SU-DHL-6 (cell line): ENCODE results near the gene COX6B2.

Experiments used
- H2AFZ ChIP-seq: fragments of 200-600 bp; sonication (generic); 2 replicates; pipeline ENCODE4 v1.6.1; 2014; ENCODE audit warnings: low read depth, mild to moderate bottlenecking, moderate library complexity, mixed read lengths, antibody characterized with exemption, low read length; ENCODE audit not compliant: severe bottlenecking
- H3F3A ChIP-seq: fragments of 200-600 bp; shearing (Covaris generic); 2 replicates; pipeline ENCODE4 v1.6.0; 2016; ENCODE audit warnings: antibody characterized with exemption, mild to moderate bottlenecking; ENCODE audit not compliant: insufficient read depth
- H3K27ac ChIP-seq: fragments of 200-600 bp; sonication (generic); 2 replicates; pipeline ENCODE4 v1.5.1; 2016; ENCODE audit warnings: low read depth, mild to moderate bottlenecking, low read length, moderate library complexity, mixed read lengths
- H3K27me3 ChIP-seq: fragments of 200-600 bp; sonication (generic), shearing (Covaris generic); 2 replicates; pipeline ENCODE4 v1.6.0; 2014; ENCODE audit warnings: mild to moderate bottlenecking, low read length
- H3K36me3 ChIP-seq: fragments of 200-600 bp; sonication (generic); 2 replicates; pipeline ENCODE4 v1.6.1; 2014; ENCODE audit warnings: mild to moderate bottlenecking, low read length, mixed read lengths
- H3K4me2 ChIP-seq: fragments of 300-600, 200-600 bp; shearing (Covaris generic), sonication (generic); 2 replicates; pipeline ENCODE4 v1.6.0; 2014; ENCODE audit warnings: low read length, low read depth, mild to moderate bottlenecking; ENCODE audit not compliant: poor library complexity, severe bottlenecking
- H3K4me3 ChIP-seq: fragments of 200-600 bp; sonication (generic); 2 replicates; pipeline ENCODE4 v1.5.1; 2014; ENCODE audit warnings: antibody characterized with exemption, low read length, mild to moderate bottlenecking, mixed read lengths; ENCODE audit not compliant: insufficient read depth, poor library complexity, severe bottlenecking
- H3K79me2 ChIP-seq: fragments of 200-600 bp; sonication (generic); 2 replicates; pipeline ENCODE4 v1.6.1; 2014; ENCODE audit warnings: mild to moderate bottlenecking, low read length, moderate library complexity; ENCODE audit not compliant: insufficient read depth
- H3K9ac ChIP-seq: fragments of 200-600 bp; sonication (generic); 2 replicates; pipeline ENCODE4 v1.7.0; 2014; ENCODE audit warnings: mild to moderate bottlenecking, low read length
- H3K9me2 ChIP-seq: fragments of 200-600 bp; sonication (generic); replicated peaks from 2 replicates; pipeline ENCODE4 v1.6.1; 2014; ENCODE audit warnings: low read length; ENCODE audit not compliant: insufficient read depth
- H3K9me3 ChIP-seq: fragments of 200-600 bp; sonication (generic); 2 replicates; pipeline ENCODE4 v1.6.1; 2014; ENCODE audit warnings: low read length, mixed read lengths; ENCODE audit not compliant: insufficient read depth
- H4K20me1 ChIP-seq: fragments of 200-600 bp; sonication (generic); 2 replicates; pipeline ENCODE4 v1.6.1; 2014; ENCODE audit warnings: low read depth, mild to moderate bottlenecking, antibody characterized with exemption, low read length, moderate library complexity, mixed read lengths
- EZH2phosphoT487 ChIP-seq: fragments of 200-600 bp; sonication (generic), shearing (Covaris generic); conservative IDR thresholded peaks from 2 replicates; pipeline ENCODE4 v1.6.1; 2018; ENCODE audit warnings: mild to moderate bottlenecking, antibody characterized with exemption, low read length, moderate library complexity, mixed read lengths
- TF ChIP-seq, protein P1 (sequence below): fragments of 200-600 bp; sonication (generic); IDR thresholded peaks from one replicate; pipeline ENCODE4 v1.5.1; 2017; ENCODE audit warnings: antibody characterized with exemption, mild to moderate bottlenecking, low read length, moderate library complexity; ENCODE audit not compliant: insufficient read depth, poor library complexity, severe bottlenecking

Gene COX6B2

DNA sequence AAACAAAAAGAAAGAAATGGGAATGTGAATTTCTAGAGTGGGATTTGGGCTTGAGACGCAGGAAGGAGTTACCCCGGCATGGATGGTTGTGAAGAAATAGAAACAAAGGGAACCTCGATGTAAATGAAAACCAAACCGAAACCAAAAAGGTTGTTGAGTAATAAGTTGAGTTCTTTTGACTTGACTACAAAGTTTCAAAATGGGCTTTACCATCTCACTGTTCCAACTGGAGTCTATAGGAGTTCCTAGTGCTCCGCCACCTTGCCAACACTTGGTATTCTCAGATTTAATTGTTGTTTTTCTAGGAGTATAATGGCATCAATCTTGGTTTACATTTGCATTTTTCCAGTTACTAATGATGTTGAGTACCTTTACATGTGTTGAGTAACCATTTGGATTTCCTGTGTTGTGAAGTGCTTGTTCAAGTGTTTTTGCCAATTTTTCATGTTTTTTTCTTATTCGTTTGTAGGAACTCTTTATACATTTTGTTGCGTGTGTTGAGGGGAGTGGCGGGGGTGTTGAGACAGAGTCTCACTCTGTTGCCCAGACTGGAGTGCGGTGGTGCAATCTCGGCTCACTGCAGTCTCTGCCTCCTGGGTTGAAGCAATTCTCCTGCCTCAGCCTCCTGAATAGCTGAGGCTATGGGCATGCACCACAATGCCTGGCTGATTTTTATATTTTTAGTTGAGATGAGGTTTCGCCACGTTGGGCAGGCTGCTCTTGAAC is 43.8 kb upstream of the COX6B2 start:
- Histone ChIP-seq H3K79me2 (no peaks in the 10 kb centered on the region), H3K4me3 (no peak overlapping the region), H3K9me3 (no peaks in the 10 kb centered on the region), H3K9me2 (no peaks in the 10 kb centered on the region), H3K9ac (no peak overlapping the region), H3K27ac (no peak overlapping the region), H3F3A (peaks cover 34% of the 10 kb centered on the region), H2AFZ (no peak overlapping the region), H3K4me2 (no peak overlapping the region), H3K36me3 (peaks cover 10% of the 10 kb centered on the region; the same call in 1 of the 2 replicates), H4K20me1 (peaks cover 8% of the 10 kb centered on the region), H3K27me3 (no peaks in the 10 kb centered on the region)
- TF ChIP-seq, protein P1, sequence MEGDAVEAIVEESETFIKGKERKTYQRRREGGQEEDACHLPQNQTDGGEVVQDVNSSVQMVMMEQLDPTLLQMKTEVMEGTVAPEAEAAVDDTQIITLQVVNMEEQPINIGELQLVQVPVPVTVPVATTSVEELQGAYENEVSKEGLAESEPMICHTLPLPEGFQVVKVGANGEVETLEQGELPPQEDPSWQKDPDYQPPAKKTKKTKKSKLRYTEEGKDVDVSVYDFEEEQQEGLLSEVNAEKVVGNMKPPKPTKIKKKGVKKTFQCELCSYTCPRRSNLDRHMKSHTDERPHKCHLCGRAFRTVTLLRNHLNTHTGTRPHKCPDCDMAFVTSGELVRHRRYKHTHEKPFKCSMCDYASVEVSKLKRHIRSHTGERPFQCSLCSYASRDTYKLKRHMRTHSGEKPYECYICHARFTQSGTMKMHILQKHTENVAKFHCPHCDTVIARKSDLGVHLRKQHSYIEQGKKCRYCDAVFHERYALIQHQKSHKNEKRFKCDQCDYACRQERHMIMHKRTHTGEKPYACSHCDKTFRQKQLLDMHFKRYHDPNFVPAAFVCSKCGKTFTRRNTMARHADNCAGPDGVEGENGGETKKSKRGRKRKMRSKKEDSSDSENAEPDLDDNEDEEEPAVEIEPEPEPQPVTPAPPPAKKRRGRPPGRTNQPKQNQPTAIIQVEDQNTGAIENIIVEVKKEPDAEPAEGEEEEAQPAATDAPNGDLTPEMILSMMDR: no peak
- no peak for TF ChIP-seq EZH2phosphoT487

DNA sequence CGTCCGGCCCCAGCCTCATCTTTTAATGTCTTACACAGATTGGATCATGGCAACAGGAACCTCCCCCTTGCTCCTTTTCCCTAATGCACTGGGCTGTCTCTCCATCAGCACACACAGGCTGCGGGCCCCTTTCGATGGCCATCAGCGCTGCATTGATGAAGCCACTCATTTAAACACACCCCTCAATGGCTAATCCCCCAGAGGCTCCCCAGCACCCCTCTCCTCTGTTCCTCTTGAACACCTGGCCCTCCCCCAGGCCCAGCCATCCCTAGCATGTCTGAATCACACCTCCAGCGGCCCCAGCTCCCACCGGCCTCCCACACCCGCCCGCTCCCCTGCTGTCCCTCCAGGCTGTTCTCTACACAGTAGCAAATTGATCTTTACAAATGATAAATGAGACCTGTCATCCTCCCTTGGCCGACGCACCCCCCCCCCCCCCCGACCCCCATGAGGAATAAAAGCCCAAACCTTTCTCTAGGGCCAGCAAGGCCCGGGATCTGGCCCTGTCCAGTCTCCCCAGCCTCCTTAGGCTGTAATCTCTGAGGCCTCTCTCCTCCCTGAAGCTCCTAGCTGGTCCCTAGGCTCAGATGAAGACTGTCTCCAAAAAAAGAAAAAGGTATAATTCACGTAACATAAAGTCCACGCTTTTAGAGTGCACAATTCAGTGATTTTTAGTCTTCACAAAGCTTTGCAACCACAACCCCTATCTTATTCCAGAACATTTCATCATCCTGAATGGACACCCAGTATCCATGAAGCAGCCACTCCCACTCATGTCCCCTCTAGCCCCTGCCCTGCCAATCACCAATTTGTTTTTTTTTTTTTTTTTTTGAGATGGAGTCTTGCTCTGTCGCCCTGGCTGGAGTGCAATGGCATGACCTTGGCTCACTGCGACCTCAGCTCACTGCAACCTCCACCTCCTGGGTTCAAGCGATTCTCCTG is 38.6 kb upstream of the COX6B2 start:
- Histone ChIP-seq H3K9me3 (no peaks in the 10 kb centered on the region), H3K4me3 (no peak overlapping the region), H4K20me1 (peaks cover 9% of the 10 kb centered on the region; the same call in 1 of the 2 replicates), H3K4me2 (no peak overlapping the region), H2AFZ (no peak overlapping the region), H3K79me2 (no peaks in the 10 kb centered on the region), H3F3A (peaks cover 30% of the 10 kb centered on the region), H3K27ac (no peak overlapping the region), H3K9me2 (no peaks in the 10 kb centered on the region), H3K27me3 (no peaks in the 10 kb centered on the region), H3K9ac (no peak overlapping the region), H3K36me3 (peaks cover 9% of the 10 kb centered on the region; the same call in 1 of the 2 replicates)
- TF ChIP-seq, protein P1: no peak

DNA sequence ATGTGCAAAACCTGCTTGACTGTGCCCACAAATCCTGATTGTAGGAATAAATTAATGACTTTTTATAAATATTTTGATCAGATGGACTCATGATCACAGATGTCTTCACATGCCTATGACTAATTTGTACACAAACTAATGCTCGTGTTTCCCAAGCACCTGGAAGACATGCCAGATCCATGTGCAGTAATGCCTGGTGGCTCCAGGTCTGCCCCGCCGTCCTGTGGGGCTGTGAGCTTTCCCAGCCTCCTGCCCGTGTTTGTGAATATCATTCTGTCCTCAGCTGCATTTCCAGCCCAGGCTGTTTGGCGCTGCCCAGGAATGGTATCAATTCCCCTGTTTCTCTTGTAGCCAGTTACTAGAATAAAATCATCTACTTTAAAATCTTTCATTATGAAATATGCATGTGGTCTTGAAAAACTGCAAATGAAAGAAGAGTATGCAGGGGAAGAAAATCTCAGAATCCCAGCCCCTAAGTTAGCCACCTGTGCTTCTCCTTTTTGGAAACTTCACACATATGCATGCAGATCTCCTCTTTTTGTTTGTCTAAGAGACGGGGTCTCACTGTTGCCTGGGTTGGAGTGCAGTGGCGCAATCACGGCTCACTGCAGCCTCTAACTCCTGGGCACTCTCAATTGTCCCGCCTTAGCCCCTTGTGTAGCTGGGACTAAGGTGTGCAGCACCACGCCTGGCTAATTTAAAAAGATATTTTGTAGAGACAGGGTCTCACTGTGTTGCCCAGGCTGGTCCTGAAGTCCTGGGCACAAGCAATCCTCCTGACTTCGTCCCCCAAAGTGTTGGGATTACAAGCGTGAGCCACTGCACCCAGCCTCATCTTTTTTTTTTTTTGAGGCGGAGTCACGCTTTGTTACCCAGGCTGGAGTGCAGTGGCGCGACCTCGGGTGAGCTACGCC is 37.4 kb upstream of the COX6B2 start:
- Histone ChIP-seq H3K27ac (no peak overlapping the region), H3K4me3 (no peak overlapping the region), H3K36me3 (peaks cover 20% of the 10 kb centered on the region)

More for the DNA sequence above, 37.4 kb upstream of the COX6B2 start:
- Histone ChIP-seq H3K4me2 (no peak overlapping the region), H2AFZ (no peak overlapping the region), H3K9me2 (no peaks in the 10 kb centered on the region), H3F3A (peaks cover 35% of the 10 kb centered on the region), H3K9ac (no peak overlapping the region), H3K9me3 (no peaks in the 10 kb centered on the region), H3K27me3 (no peaks in the 10 kb centered on the region), H3K79me2 (peaks cover 9% of the 10 kb centered on the region), H4K20me1 (peaks cover 20% of the 10 kb centered on the region)
- TF ChIP-seq, protein P1: no peak
- TF ChIP-seq EZH2phosphoT487: no peak
